Astrocyte of the cerebellum (primary cell): ENCODE results near the gene LATS1.

Experiments
- DNase-seq: peaks from one replicate; pipeline ENCODE4 v3.0.0-alpha.2; 2011; ENCODE audit warnings: low read depth
- H3K4me3 ChIP-seq: 2 replicates; pipeline ENCODE4 v1.5.1; 2011; ENCODE audit warnings: mild to moderate bottlenecking, low read depth, low read length, moderate library complexity
- CTCF ChIP-seq: IDR thresholded peaks from 2 replicates; pipeline ENCODE4 v1.5.1; 2012; ENCODE audit warnings: low read length, low read depth, moderate library complexity, mild to moderate bottlenecking; ENCODE audit errors: missing control alignments
- in situ Hi-C: cut with HindIII; loops from 2 replicates; pipeline ENCODE4 v1.10.0; 2017; ENCODE audit warnings: low sequenced_read_pairs

Gene LATS1

DNA sequence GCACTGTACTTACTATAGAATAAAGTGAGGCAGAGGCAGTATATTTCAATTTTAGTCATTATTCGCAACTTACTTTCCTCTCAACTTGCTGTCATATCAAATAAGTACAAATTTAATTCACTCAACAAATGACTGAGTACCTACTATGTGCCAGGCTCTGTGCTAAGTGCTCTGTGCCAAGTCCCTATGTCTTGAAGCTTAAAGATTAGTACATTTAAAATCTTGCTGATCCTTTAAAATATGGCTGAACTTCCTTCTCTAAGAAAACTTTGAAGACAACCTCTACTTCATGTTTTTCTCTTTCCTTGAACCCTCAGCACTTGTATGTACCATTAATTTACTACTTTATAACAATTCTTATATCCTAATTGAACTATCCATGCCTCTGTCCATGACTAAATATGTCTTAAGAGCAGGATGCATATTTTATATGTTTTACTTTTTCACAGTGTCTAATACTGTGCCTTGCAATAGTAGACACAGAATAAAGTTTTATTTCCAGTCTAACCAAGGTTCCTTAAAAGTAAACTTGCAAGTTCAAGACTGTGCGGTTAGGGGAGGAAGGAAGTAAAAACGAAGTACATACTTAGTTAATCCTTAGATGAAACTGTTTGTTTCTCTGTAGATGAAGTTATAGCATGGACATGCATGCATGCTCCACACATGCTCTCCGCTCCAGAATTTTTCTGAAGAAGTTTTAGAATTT is 10.0 kb upstream of the LATS1 start:
- no peak for DNase-seq

DNA sequence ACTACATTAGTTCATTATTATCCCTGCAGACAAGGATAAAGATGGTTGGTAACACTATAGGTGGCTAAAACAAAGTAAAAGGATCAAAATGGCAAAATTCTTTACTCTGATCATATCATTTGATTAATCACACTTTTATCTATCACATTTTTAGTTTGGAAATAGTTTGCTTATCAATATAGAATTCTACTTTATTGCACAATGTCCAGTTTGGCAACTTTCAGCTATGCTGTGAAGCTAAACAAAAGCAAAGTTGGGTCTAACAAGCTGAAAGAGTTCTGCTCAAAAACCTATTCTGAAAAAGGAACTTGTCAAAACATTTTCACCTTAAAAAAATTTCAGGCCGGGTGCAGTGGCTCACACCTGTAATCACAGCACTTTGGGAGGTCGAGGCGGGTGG is 7.9 kb upstream of the LATS1 start:
- in situ Hi-C loops, result no loop called here

More for the DNA sequence above, 10.0 kb upstream of the LATS1 start:
- no peak for TF ChIP-seq CTCF
- in situ Hi-C loops, result no loop called here
- no peak overlapping the region for H3K4me3 ChIP-seq

GRCh38 chr6:149723771-149724417 is 6.0 kb upstream of the LATS1 start:
- peak; percentile 87 for TF ChIP-seq CTCF
- in situ Hi-C loops, result no loop called here
- peak; percentile 37 for DNase-seq
- no peak overlapping the region for H3K4me3 ChIP-seq

More for the DNA sequence above, 7.9 kb upstream of the LATS1 start:
- DNase-seq, result no peak
- no peak overlapping the region for H3K4me3 ChIP-seq
- no peak for TF ChIP-seq CTCF

DNA sequence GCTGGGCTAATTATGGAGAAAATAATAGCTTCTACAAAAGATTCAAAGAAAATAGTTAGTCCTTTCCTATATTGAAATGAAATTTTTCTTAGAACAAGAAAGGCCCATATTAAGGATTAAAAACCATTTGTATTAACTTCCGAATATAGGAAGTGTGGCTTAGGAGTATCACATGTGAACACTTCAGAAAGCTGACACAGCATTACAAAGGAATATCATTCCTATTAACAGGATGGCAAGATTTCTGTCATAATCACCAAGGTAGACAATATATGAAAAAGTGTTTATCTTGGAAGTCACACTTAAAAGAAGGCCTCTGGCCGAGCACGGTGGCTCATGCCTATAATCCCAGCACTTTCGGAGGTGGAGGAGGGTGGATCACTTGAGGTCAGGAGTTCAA is 5.4 kb upstream of the LATS1 start:
- no peak for DNase-seq
- no peak for TF ChIP-seq CTCF
- in situ Hi-C loops, result no loop called here
- H3K4me3 ChIP-seq, result no peak overlapping the region

DNA sequence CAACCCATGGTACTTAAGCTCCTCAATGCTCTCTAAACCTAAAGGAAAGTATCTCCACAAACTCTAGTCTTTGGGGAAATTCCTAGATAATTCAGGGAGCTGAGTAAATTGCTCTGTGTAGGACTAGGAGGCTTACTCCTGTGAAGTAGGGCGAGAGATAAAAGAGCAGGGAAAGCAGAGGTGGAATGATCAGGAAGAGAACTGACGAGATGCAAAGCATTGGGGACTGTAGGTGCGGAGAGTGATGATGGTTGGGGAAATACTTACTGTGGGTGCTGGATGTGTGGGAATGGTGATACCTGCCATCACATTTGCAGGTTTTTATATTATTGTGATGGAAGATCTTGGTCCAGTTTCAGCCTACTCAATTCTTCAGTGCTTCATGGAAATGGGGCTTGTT is 1.6 kb upstream of the LATS1 start:
- TF ChIP-seq CTCF, result no peak
- DNase-seq, result no peak
- no peak overlapping the region for H3K4me3 ChIP-seq
- in situ Hi-C loops, result no loop called here

- no peak for DNase-seq
- no peak for TF ChIP-seq CTCF
- in situ Hi-C loops, result no loop called here
- peak overlapping the region; percentile 95 for H3K4me3 ChIP-seq
These were observed 680 bp downstream of the LATS1 start for GRCh38 chr6:149717255-149717587.
